Stimulated activated CD4-positive, alpha-beta T cell treated with anti-CD3 and anti-CD28 coated beads, Interleukin-15, amount 100 ng/mL, for 48 hours (primary cell): ENCODE data around the gene ACOT2.

ENCODE experiments used
- DNase-seq, 2 donors: peaks; one replicate each; pipeline ENCODE4 v3.0.0-alpha.2; 2020; ENCODE audit warnings: low read depth in 2 of 2

Gene ACOT2

DNA sequence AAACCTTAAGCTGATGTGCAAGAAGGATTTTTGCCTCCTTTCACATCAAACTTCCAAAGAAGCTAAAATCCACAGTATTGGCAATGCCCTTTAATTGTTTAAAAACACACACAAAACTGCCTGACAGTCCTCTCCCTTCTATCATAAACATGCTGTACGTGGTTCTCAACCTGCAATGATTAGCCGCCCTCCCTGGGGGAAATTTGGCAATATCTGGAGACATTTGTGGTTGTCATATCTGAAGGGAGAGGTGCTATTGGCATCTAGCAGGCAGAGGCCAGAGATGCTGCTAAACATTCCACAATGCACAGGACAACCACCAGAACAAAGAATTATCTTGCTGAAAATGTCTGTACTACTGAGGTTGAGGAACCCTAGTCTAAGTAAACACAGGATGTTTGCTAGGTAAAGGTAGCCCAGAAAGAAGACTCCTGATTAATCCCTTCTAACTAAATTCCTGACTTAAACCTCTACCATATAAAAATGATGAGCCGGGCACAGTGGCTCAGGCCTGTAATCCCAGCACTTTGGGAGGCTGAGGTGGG lies 44.5 kb downstream of the ACOT2 start:
- DNase-seq: no peak

DNA sequence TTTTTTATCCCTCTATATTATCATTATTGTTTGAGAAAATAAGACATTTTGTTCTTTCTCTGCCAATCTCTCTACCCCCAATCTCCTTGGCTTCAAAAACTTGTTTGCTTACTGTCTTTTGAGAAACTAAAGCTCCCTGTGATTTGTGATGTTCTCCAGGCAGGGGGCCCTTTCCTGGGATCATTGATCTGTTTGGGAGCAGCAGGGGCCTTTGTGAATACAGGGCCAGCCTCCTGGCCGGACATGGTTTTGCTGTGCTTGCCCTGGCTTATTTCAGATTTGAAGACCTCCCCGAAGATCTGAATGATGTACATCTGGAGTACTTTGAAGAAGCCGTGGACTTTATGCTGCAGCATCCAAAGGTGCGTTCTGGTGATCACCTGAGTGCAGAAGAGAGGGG lies 47.8 kb downstream of the ACOT2 start:
- DNase-seq: no peak

DNA sequence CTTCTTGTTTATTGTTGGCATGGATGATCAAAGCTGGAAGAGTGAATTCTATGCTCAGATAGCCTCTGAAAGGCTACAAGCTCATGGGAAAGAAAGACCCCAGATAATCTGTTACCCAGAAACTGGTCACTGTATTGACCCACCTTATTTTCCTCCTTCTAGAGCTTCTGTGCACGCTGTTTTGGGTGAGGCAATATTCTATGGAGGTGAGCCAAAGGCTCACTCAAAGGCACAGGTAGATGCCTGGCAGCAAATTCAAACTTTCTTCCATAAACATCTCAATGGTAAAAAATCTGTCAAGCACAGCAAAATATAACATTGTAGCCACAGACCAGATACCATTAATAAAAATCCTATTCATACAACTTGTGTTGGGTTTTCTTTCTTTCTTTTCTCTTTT lies 50.5 kb downstream of the ACOT2 start:
- no peak for DNase-seq

DNA sequence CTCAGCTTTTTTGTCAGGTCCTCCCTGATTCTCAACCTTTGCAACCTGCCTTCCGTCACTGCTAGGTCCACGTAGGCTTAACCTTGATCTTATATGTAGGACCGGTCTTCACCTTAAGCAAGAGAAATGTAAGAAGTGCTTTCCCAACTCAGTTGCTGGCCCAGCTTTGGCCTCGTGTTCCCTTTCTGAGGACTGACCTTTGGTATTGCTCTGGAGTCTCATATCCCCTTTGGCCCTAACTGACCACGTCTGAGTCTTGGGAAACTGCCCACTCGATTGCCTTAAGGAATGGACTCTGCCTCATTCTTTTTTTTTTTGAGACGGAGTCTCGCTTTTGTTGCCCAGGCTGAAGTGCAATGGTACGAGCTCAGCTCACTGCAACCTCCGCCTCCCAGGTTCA lies 51.3 kb downstream of the ACOT2 start:
- no peak for DNase-seq

DNA sequence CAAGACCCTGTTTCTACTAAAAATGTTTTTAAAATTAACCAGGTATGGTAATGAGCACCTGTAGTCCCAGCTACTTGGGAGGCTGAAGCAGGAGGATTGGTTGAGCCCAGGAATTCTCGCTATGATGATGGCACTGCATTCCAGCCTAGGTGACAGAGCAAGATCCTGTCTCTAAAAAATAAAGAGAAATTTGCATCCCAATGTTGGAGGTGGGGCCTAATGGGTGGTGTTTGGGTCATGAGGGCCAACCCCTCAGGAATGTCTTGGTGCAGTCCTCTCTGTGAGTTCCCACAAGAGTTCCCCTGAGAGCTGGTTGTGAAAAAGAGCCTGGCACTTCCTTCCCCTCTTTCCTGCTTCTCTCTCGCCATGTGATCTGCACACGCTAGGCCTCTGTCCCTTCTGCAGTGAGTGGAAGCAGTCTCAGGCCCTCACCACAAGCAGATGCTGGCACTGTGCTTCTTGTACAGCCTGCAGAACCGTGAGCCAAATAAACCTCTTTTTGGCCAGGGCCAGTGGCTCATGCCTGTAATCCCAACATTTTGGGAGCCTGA lies 54.6 kb downstream of the ACOT2 start:
- no peak for DNase-seq
